ENCODE data around the gene TMC3. TPM values are rescaled to one million over a fixed set of nuclear protein-coding genes. Genes with fewer than 3 reads are reported as not detected.

Gene TMC3
- polyA plus RNA-seq, 1 of the 3 experiments (the other 2 are of a cell fraction), result not detected

GRCh38 chr15:81285461-81285860, 88.6 kb downstream of the TMC3 start (continued):
- no peak for TF ChIP-seq SMC3 (IDR thresholded peaks at IDR 0.05; ENCODE audit: low read depth, low read length)

- 32% methylated on average over 5 of the region's 5 CpGs for WGBS (ENCODE audit: low lambda C conversion rate)
- Histone ChIP-seq H3K4me2 (no peak overlapping the region), H2AFZ (ENCODE audit: low read depth) (no peak overlapping the region), H3K4me1 (ENCODE audit: control insufficient read depth in 1 of 2, insufficient read depth in 2 of 2, low read depth in 1 of 2, low read length in 1 of 2) (no peaks in the 10 kb centered on the region), H3K9me2 (no peaks in the 10 kb centered on the region), H3K27me3 (ENCODE audit: insufficient read depth) (peaks cover 31% of the 10 kb centered on the region), H3F3A (replicated peaks; ENCODE audit: insufficient read depth) (no peaks in the 10 kb centered on the region), H3K36me3 (replicated peaks in 1 of 2; ENCODE audit: control insufficient read depth in 1 of 2, insufficient read depth in 2 of 2, low read length in 1 of 2) (no peaks in the 10 kb centered on the region), H4K20me1 (ENCODE audit: insufficient read depth) (no peaks in the 10 kb centered on the region), H3K9me3 (no peaks in the 10 kb centered on the region), H3K27ac (ENCODE audit: low read depth in 2 of 2, low read length in 1 of 2) (no peak overlapping the region), H3K9ac (no peak overlapping the region), H3K4me3 (ENCODE audit: low read depth in 2 of 2, low read length in 1 of 2) (no peak overlapping the region), H3K79me2 (ENCODE audit: insufficient read depth) (no peaks in the 10 kb centered on the region)
- TF ChIP-seq USF1 (IDR thresholded peaks at IDR 0.05; ENCODE audit: borderline replicate concordance, low read depth) (no peak), CHD2 (IDR thresholded peaks at IDR 0.05; ENCODE audit: low read length, partially characterized antibody) (no peak), RFX5 (IDR thresholded peaks at IDR 0.05; ENCODE audit: low read length) (no peak), IRF3 (IDR thresholded peaks at IDR 0.05; ENCODE audit: low read depth, low read length) (no peak), EP300 (IDR thresholded peaks at IDR 0.05; ENCODE audit: borderline replicate concordance in 1 of 2, low read depth in 1 of 2, low read length in 1 of 2) (no peak), YY1 (IDR thresholded peaks at IDR 0.05; ENCODE audit: low read depth) (no peak), MXI1 (IDR thresholded peaks at IDR 0.05; ENCODE audit: low read depth, low read length) (no peak), MAX (IDR thresholded peaks at IDR 0.05; ENCODE audit: low read depth) (no peak), POLR2AphosphoS5 (IDR thresholded peaks at IDR 0.05; ENCODE audit: low read depth, low read length) (no peak), TCF12 (IDR thresholded peaks at IDR 0.05) (no peak), SIN3A (IDR thresholded peaks at IDR 0.05; ENCODE audit: borderline replicate concordance, low read depth, low read length) (no peak), USF2 (IDR thresholded peaks at IDR 0.05; ENCODE audit: borderline replicate concordance, low read depth, low read length) (no peak), RAD21 (IDR thresholded peaks at IDR 0.05; ENCODE audit: low read length) (no peak), REST (IDR thresholded peaks at IDR 0.05; ENCODE audit: low read depth, low read length) (no peak)
- no peak for DNase-seq
- POLR2A ChIA-PET, result no interaction called here
- CTCF ChIA-PET, result interaction anchor here (1.3 to 7.2 kb wide), 3 partner anchors 10 to 116 kb away, joined by 3 to 57 read pairs (median 16); no protein-coding TSS in a partner anchor
Measured at GRCh38 chr15:81284256-81285031, 89.6 kb downstream of the TMC3 start.
